ES-I3 (cell line): ENCODE measurements around the gene AMPD2.
A peak's percentile ranks its signal among the peaks of the same experiment; 100 is the strongest.

Source experiments
- H3K36me3 ChIP-seq: 2 replicates; pipeline ENCODE4 v1.6.1; 2013; ENCODE audit warnings: mild to moderate bottlenecking, low read length, control low read depth, moderate library complexity; ENCODE audit not compliant: insufficient read depth
- H3K4me1 ChIP-seq: 2 replicates; pipeline ENCODE4 v1.6.1; 2013; ENCODE audit warnings: mild to moderate bottlenecking, control low read depth, low read length; ENCODE audit not compliant: insufficient read depth
- H3K9ac ChIP-seq: 2 replicates; pipeline ENCODE4 v1.6.1; 2013; ENCODE audit warnings: low read depth, mild to moderate bottlenecking, low read length, moderate library complexity
- H3K9me3 ChIP-seq: 2 replicates; pipeline ENCODE4 v1.6.1; 2013; ENCODE audit warnings: mild to moderate bottlenecking, low read length, moderate library complexity; ENCODE audit not compliant: control insufficient read depth, insufficient read depth

The AMPD2 gene

GRCh38 chr1:109619576-109620400 is at the start of gene AMPD2, which contains the start of gene GNAT2:
TSS of gene AMPD2 (plus strand) at chr1:109619837. CDS start at chr1:109621176, 1,339 bp downstream.
TSS of gene GNAT2 (minus strand) at chr1:109619616. CDS start at chr1:109612870, 6,746 bp downstream.
- Histone ChIP-seq H3K36me3 (no peaks in the 10 kb centered on the region), H3K9me3 (no peaks in the 10 kb centered on the region), H3K4me1 (peaks cover 24% of the 10 kb centered on the region)

GRCh38 chr1:109570414-109570813 is 49.2 kb upstream of the AMPD2 start:
- Histone ChIP-seq H3K36me3 (no peaks in the 10 kb centered on the region), H3K9me3 (no peaks in the 10 kb centered on the region), H3K9ac (no peak overlapping the region), H3K4me1 (no peaks in the 10 kb centered on the region; the same call in 1 of the 2 replicates)

More at GRCh38 chr1:109619576-109620400, at the start of gene AMPD2, which contains the start of gene GNAT2:
- peak within 1 kb of the TSS; percentile 73 for H3K9ac ChIP-seq

GRCh38 chr1:109573785-109574184 is 45.9 kb upstream of the AMPD2 start:
- no peaks in the 10 kb centered on the region for H3K4me1 ChIP-seq
- no peaks in the 10 kb centered on the region for H3K36me3 ChIP-seq
- H3K9ac ChIP-seq, result no peak overlapping the region
- no peaks in the 10 kb centered on the region for H3K9me3 ChIP-seq

- Histone ChIP-seq H3K9me3 (no peaks in the 10 kb centered on the region), H3K36me3 (peaks cover 5% of the 10 kb centered on the region; the same call in 1 of the 2 replicates), H3K4me1 (no peaks in the 10 kb centered on the region), H3K9ac (no peak overlapping the region)
Measured at GRCh38 chr1:109578947-109579443, 40.6 kb upstream of the AMPD2 start.

GRCh38 chr1:109579491-109579890 is 40.1 kb upstream of the AMPD2 start:
- no peaks in the 10 kb centered on the region for H3K4me1 ChIP-seq
- no peaks in the 10 kb centered on the region for H3K9me3 ChIP-seq
- H3K36me3 ChIP-seq, result peaks cover 5% of the 10 kb centered on the region; the same call in 1 of the 2 replicates
- no peak overlapping the region for H3K9ac ChIP-seq

GRCh38 chr1:109582021-109582420 is 37.6 kb upstream of the AMPD2 start:
- H3K9me3 ChIP-seq, result no peaks in the 10 kb centered on the region
- H3K36me3 ChIP-seq, result peaks cover 13% of the 10 kb centered on the region
- no peaks in the 10 kb centered on the region for H3K4me1 ChIP-seq
- no peak overlapping the region for H3K9ac ChIP-seq

- no peaks in the 10 kb centered on the region for H3K9me3 ChIP-seq
- no peaks in the 10 kb centered on the region for H3K4me1 ChIP-seq
- H3K36me3 ChIP-seq, result peaks cover 12% of the 10 kb centered on the region
- H3K9ac ChIP-seq, result no peak overlapping the region
Measured at GRCh38 chr1:109584766-109585165, 34.9 kb upstream of the AMPD2 start.

GRCh38 chr1:109586055-109586454 is 33.6 kb upstream of the AMPD2 start:
- no peaks in the 10 kb centered on the region for H3K4me1 ChIP-seq
- peaks cover 12% of the 10 kb centered on the region for H3K36me3 ChIP-seq
- H3K9ac ChIP-seq, result no peak overlapping the region
- H3K9me3 ChIP-seq, result no peaks in the 10 kb centered on the region

GRCh38 chr1:109589177-109589576 is 30.5 kb upstream of the AMPD2 start:
- no peaks in the 10 kb centered on the region for H3K4me1 ChIP-seq
- H3K36me3 ChIP-seq, result peaks cover 20% of the 10 kb centered on the region

GRCh38 chr1:109589679-109590078 is 30.0 kb upstream of the AMPD2 start:
- Histone ChIP-seq H3K36me3 (peaks cover 20% of the 10 kb centered on the region), H3K9me3 (no peaks in the 10 kb centered on the region), H3K4me1 (no peaks in the 10 kb centered on the region), H3K9ac (no peak overlapping the region)

More at GRCh38 chr1:109589177-109589576, 30.5 kb upstream of the AMPD2 start:
- no peak overlapping the region for H3K9ac ChIP-seq
- H3K9me3 ChIP-seq, result no peaks in the 10 kb centered on the region

- Histone ChIP-seq H3K4me1 (no peaks in the 10 kb centered on the region), H3K36me3 (peaks cover 8% of the 10 kb centered on the region), H3K9ac (no peak overlapping the region), H3K9me3 (no peaks in the 10 kb centered on the region)
Measured at GRCh38 chr1:109592916-109593315, 26.7 kb upstream of the AMPD2 start.

GRCh38 chr1:109595531-109595930 is 24.1 kb upstream of the AMPD2 start:
- H3K36me3 ChIP-seq, result peaks cover 12% of the 10 kb centered on the region
- no peak overlapping the region for H3K9ac ChIP-seq
- no peaks in the 10 kb centered on the region; the same call in 1 of the 2 replicates for H3K4me1 ChIP-seq
- H3K9me3 ChIP-seq, result no peaks in the 10 kb centered on the region

- no peak overlapping the region for H3K9ac ChIP-seq
- H3K4me1 ChIP-seq, result no peaks in the 10 kb centered on the region; the same call in 1 of the 2 replicates
- peaks cover 7% of the 10 kb centered on the region; the same call in 1 of the 2 replicates for H3K36me3 ChIP-seq
- H3K9me3 ChIP-seq, result no peaks in the 10 kb centered on the region
Measured at GRCh38 chr1:109598156-109598555, 21.5 kb upstream of the AMPD2 start.

GRCh38 chr1:109598655-109599054 is 21.0 kb upstream of the AMPD2 start:
- Histone ChIP-seq H3K9me3 (no peaks in the 10 kb centered on the region), H3K9ac (no peak overlapping the region), H3K36me3 (peaks cover 5% of the 10 kb centered on the region; the same call in 1 of the 2 replicates), H3K4me1 (no peaks in the 10 kb centered on the region; the same call in 1 of the 2 replicates)

- no peaks in the 10 kb centered on the region; the same call in 1 of the 2 replicates for H3K4me1 ChIP-seq
- no peaks in the 10 kb centered on the region for H3K9me3 ChIP-seq
- no peak overlapping the region for H3K9ac ChIP-seq
- 0 out of 2 replicates have a peak, but pooled peaks cover 5% of the 10 kb centered on the region for H3K36me3 ChIP-seq
Measured at GRCh38 chr1:109603229-109603628, 16.4 kb upstream of the AMPD2 start.
